ENCODE data around the gene MAN1C1.
A peak's percentile ranks its signal among the peaks of the same experiment; 100 is the strongest.

MAN1C1 gene

GRCh38 chr1:25620211-25620610 is 3.6 kb downstream of the MAN1C1 start:
- TF ChIP-seq CTCF (IDR thresholded peaks at IDR 0.05; ENCODE audit: insufficient read depth, low read depth, low read length, missing control alignments): no peak
- no peak overlapping the region for H3K4me3 ChIP-seq (ENCODE audit: low read depth, low read length)
- peak; percentile 82 for DNase-seq (ENCODE audit: low read depth)

DNA sequence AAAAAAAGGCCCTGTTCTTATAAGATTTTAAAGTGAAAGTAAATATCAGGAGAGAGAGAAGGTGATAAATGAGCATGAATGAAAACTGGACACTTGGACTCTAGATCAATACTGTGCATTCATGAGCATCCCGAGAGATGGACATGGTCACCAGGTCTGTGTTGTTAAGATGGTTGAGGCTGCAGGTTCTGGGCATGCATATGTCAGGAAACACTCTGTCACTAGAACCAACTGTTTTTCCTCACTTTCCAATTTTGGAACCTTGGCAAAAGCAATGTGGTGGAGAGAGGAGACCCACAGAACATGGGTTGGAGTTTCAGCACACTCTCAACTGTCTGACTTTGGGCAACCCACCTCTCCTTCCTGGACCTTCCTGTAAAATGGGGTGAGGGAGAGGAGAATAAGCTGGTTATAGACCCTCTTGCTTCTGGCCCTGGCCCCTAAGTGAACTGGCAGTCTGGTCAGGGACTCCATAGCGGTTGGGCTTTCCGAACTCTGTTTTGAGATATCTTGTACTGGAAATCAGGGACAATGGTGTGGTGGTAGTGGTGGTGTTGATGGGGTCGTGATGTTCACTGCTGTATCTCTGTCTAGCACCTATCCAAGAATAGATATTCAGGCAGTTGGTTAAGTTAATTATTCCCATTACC is 4.2 kb downstream of the MAN1C1 start:
- TF ChIP-seq CTCF (IDR thresholded peaks at IDR 0.05; ENCODE audit: insufficient read depth, low read depth, low read length, missing control alignments): no peak
- no peak for DNase-seq (ENCODE audit: low read depth)
- H3K4me3 ChIP-seq (ENCODE audit: low read depth, low read length): no peak overlapping the region

DNA sequence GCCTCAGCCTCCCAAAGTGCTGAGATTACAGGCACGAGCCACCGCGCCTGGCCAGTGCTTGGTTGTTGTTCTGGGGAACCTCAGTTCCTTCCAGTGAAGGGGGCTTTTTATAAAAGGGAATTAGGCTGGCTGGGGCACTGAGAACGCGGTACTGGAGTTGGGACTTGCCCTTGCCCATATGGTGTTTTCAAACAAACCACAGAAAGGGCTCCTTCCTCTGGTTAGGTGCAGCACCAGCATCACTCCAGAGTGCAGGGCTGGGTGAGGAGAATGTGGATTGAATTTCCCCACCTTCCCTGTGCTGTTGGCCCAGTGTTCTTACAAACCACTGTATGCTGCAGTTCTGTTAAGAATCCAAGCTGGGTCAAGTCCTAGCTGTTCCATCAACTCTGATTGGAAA is 5.3 kb downstream of the MAN1C1 start:
- TF ChIP-seq CTCF (IDR thresholded peaks at IDR 0.05; ENCODE audit: insufficient read depth, low read depth, low read length, missing control alignments): no peak
- DNase-seq (ENCODE audit: low read depth): peak; percentile 32
- no peak overlapping the region for H3K4me3 ChIP-seq (ENCODE audit: low read depth, low read length)

- H3K4me3 ChIP-seq (ENCODE audit: low read depth, low read length): no peak overlapping the region
- no peak for TF ChIP-seq CTCF (IDR thresholded peaks at IDR 0.05; ENCODE audit: insufficient read depth, low read depth, low read length, missing control alignments)
- no peak for DNase-seq (ENCODE audit: low read depth)
Observed at GRCh38 chr1:25622531-25622930, 5.9 kb downstream of the MAN1C1 start.

DNA sequence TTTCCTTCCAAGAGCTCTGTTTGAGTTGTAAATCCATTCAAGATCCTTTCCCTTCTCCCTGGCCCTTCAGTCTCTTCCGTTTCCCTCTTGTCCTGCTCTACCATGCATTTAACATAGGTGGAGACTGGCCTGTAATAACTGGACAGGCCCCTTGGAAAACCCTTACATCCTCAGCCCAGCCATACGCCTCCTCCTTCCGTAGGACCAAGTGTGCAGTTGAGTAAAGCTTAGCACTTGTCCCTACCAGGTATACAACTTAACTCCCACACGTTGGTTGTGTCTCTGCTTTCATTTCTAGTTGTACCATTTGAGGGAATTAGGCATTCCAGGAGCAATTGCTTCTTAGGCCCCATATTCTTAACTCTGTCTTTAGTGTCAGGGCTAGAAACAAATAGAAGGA is 6.4 kb downstream of the MAN1C1 start:
- no peak for DNase-seq (ENCODE audit: low read depth)
- no peak overlapping the region for H3K4me3 ChIP-seq (ENCODE audit: low read depth, low read length)
- TF ChIP-seq CTCF (IDR thresholded peaks at IDR 0.05; ENCODE audit: insufficient read depth, low read depth, low read length, missing control alignments): no peak

DNA sequence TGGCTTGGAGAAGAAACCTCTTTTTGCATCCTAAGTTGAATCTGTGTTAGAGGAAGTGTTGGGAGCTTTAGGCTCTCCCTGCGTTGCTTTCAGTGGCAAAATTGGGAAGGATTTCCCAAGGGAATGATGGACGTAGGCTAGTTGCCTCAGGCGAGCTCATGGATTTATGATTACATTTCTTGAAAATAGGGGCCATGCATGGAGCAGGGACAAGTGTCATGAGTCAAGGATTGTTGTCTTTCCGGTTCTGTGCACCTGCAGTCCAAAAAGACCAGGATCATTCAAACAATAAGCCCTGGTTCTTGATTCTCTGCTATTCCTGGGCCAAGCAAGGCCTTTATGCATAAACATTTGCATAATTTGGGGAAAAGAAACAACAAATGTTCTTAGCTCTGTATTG is 7.1 kb downstream of the MAN1C1 start:
- no peak for DNase-seq (ENCODE audit: low read depth)
- H3K4me3 ChIP-seq (ENCODE audit: low read depth, low read length): no peak overlapping the region
- no peak for TF ChIP-seq CTCF (IDR thresholded peaks at IDR 0.05; ENCODE audit: insufficient read depth, low read depth, low read length, missing control alignments)

DNA sequence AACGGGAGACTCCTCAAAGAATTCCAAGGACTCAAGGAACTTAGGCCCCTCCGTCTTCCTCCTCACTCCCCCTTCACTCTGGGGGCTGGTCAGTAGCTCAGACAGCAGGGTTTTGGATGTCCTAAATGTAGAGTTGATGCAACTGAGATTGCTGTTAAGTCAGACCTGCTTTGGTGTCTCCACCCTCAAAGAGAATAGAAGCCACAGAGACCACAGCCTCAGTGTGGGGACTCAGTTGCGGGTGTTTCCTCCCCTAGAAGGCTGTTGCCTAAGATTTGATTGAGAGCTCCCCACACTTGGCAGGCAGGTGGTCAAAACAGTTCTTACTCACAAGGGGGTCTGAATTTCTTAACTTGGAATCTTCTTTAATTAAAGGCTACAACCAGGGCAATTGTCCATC is 7.6 kb downstream of the MAN1C1 start:
- DNase-seq (ENCODE audit: low read depth): peak; percentile 26
- TF ChIP-seq CTCF (IDR thresholded peaks at IDR 0.05; ENCODE audit: insufficient read depth, low read depth, low read length, missing control alignments): no peak
- no peak overlapping the region for H3K4me3 ChIP-seq (ENCODE audit: low read depth, low read length)

All from GM12865 (cell line).